ENCODE data around the gene SNX8.
"Not testable (repeated sequence)": the region's sequence is repeated elsewhere in the genome, so short reads cannot be mapped to it uniquely, and the experiment has no call there.

SNX8 gene

DNA sequence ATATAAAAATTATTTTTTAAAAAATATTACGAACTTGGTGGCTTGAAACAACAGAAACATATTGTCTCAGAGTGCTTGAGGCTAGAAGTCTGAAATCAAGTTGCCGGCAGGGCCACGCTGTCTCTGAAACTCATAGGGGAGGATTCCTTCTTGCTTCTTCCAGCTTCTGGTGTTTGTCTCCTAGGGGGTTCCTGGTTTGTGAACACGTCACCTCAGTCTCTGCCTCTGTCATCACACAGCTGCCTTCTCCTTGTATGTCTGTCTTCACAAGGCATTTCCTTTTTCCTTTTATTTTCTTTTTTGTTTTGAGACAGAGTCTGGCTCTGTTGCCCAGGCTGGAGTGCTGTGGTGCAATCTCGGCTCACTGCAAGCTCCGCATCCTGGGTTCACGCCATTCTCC lies 12.7 kb upstream of the SNX8 start:
- DNase-seq = no peak

DNA sequence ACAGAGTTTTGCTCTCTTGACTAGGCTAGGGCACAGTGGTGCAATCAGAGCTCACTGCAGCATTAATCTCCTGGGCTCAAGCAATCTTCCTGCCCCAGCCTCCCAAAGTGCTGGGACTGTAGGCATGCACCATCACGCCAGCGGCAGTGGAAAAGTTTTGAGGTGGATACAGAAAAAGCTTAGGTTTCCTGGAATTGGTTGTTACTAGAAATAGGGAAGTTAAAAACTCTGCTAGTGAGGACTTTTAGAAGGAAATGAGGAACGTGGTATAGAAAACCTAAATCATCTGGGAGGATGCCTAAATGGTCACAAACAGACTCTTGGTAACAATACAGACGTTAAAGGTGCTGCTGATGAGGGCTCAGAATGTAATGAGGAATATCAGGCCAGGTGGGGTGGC lies 10.9 kb upstream of the SNX8 start:
- DNase-seq = peak; percentile 10

DNA sequence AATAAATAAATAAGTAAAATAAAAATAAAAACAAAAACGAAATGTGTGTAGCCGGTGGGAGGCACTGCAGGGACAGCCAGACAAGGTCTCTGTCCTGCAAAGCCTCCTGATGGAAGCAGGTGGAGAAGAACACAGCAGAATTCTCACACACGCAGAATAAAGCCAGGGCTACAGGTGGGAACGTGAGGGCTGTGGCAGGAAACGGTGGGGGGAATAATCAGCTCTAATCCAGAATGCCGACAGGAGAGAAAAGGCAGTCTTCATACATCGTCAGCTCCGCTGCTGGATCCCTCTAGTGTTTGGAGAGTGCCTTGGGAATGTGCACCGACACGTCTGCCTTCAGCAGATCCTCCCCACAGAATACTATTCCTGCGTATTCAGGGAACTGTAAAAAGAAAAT lies 6.8 kb upstream of the SNX8 start:
- DNase-seq = no peak

DNA sequence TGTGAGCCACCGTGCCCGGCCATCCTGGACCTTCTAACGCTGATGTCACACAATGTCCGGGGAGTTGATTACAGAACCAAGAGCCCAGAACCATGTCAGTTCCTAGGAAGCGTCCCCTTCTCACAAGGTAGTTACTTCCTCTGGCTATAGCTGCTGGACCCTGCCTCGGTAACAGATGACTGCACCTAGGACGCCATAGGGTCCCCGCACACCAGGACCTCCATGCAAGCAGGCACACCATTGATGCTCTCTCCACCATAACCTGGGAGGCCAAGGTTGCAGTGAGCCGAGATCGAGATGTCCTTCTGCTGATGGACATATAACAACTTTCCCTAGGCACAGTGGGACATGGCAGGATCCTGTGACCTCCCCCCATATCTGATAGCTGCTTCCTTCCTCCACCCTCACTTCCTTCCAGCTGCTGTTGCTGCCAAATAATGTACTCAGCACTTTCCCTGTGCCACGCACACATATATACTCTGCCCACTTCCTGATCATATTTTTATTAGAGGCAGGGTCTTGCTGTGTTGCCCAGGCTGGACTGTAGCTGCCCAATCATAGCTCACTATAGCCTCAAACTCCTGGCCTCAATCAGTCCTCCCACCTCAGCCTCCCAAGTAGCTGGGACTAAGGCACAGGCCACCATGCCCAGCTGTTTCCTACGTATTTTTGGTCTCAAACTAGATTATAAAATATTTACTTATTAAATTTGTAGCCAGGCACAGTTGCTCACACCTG lies 3.5 kb upstream of the SNX8 start:
- DNase-seq = no peak

DNA sequence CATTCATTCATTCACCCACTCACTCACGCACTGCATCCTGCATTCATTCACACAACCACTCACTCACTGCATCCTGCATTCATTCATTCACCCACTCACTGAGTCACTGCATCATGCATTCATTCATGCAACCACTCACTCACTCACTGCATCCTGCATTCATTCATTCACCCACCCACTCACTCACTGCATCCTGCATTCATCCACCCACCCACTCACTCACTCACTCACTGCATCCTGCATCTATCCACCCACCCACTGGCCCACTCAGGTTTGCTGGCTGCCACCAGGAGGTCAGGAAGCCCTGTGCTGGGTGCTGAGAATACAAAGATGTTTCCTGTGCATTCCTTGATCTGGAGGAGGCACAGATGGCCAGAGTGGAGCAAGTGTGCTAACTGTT lies 2.3 kb upstream of the SNX8 start:
- no peak for DNase-seq

DNA sequence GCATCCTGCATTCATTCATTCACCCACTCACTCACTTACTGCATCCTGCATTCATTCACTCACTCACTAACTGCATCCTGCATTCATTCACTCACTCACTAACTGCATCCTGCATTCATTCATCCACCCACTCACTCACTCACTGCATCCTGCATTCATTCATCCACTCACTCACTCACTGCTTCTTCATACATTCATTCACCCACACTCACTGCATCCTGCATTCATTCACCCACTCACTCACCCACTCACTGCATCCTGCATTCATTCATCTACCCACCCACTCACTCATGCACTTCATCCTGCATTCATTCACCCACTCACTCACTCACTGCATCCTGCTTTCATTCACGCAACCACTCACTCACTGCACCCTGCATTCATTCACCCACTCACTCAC lies 1.5 kb upstream of the SNX8 start:
- DNase-seq = no peak

DNA sequence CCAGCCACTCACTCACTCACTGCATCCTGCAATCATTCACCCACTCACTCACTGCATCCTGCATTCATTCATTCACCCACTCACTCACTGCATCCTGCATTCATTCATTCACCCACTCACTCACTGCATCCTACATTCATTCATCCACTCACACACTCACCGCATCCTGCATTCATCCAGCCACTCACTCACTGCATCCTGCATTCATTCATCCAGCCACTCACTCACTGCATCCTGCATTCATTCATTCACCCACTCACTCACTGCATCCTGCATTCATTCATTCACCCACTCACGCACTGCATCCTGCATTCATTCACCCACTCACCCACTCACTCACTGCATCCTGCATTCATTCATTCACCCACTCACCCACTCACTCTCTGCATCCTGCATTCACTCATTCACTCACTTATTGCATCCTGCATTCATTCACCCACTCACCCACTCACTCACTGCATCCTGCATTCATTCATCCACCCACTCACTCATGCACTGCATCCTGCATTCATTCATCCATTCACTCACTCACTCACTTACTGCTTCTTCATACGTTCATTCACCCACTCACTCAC lies 802 bp upstream of the SNX8 start:
- DNase-seq = not testable (repeated sequence)

DNA sequence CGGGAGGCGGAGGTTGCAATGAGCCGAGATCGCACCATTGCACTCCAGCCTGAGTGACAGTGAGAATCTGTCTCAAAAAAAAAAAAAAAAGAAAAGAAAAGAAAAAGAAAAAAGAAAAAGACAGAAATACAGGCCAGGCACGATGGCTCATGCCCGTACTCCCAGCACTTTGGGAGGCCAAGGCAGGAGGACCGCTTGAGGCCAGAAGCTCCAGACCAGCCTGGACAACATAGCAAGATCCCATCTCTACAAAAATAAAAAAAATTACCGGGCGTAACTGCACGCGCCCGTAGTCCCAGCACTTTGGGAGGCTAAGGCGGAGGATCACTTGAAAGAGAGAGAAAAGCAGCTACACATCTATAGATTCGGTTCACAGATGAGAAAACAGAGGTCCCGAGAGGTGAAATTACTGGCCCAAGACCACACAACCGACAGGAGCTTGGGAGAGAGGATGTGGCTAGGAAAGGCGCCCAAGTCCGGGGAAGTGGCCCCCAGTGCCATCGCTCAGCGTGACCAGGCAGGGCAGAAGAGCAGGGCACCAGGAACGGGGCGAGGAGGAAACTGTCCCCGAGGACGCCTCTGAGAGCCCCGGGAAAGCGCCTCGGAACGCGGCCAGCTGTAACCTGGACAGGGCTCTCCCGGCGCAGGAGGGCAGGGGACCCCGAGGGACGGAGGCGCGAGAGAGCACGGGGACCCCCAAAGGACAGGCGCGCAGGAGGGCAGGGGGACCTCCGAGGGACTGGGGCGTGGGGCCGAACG lies 612 bp downstream of the SNX8 start:
- no peak for DNase-seq

DNA sequence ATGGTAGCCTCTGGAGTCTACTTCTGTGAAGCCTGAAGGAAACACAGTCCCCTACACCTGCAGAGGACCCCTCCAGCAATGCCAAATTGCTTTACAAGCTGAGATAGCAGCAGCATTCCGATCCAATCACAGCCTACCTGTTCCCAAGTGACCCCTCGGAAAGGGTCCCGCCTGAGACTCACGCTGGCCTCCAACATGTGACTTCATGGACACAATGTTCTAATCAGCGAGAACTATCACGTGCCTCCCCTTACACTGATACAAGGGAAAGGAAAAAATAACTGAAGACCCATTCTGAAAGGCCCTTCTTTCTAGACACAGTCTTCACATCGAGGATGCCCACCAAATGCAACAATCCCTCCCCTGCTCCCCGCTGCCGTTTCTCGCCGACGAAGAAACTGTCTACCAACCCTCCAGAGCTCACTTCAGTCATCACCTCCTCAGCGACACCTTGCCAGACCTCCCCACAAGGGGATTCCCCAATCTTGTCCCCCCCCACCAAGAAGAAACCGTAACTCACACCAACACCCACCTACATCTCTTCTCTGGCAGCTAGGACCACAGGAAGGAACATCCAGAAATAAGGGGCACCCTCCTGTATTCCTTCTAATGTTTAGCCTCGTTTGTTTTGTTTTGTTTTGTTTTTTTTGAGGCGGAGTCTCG lies 1.8 kb downstream of the SNX8 start:
- DNase-seq = no peak

DNA sequence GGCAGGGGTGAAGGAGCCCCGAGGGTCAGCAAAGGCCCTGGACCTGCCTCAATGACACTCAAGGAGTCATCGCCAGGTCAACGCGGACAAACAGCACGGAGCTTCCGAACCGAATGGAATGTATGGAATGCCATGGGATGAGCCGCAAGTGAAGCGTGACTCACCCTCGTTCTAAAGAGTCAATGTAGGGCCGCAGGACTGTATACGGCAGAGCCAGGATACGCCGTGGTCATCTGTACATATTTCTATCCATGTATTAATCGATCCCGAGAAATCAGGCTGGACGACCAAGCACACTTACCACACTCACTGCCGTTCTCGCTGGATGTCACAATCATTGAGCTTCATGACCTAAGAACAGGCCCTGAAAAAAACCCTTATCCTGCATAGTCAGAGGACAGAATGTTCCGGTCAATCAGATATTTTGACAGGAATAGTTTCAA lies 4.3 kb downstream of the SNX8 start:
- no peak for DNase-seq

DNA sequence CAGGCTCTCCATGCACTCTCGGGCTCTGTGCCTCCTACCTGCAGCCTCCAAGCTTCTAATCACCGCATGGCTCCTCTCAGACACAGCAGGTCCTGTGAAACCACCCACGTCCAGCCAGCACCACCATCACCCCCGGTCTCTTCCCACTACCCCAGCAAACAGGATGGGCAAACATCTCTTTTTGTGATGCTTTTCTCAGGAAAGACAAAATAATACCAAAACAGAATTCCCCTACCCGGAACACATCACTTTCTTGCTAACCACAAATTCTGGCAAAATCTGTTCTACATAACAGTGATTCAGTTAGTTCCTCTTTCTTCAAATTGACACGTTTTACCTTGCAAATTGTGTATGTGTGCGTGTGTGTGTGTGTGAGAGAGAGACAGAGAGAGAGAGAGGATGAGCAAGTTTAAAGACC lies 6.5 kb downstream of the SNX8 start:
- peak; percentile 7 for DNase-seq

DNA sequence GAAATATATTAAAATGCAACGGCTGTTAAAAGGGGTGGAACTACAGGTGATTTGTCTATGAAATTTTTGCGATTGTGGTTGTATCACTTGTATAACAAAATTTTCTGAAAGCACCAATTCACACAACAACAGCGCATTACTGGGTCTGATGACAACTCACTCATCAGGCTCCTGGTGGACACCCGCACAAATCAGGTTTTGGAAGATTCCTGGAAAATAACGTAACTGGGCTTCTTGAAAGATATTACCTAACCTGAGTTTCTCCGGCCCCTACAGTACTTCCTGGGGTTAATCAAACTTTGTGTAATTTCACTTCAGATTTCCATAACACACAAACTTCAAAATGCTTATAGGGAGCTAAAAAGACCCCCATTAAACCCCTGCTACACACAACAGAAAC lies 7.6 kb downstream of the SNX8 start:
- DNase-seq = no peak

DNA sequence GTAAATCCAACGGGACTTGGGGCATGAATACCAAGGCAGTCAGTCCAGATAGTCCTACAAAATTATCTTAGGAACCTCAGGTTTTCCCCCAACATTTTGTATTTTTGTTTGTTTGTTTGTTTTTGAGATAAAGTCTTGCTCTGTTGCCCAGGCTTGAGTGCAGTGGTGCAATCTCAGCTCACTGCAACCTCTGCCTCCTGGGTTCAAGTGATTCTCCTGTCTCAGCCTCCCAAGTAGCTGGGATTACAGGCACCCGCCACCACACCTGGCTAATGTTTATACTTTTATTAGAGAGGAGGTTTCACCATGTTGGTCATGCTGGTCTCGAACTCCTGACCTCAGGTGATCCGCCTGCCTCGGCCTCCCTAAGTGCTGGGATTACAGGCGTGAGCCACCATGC lies 9.0 kb downstream of the SNX8 start:
- DNase-seq = not testable (repeated sequence)

DNA sequence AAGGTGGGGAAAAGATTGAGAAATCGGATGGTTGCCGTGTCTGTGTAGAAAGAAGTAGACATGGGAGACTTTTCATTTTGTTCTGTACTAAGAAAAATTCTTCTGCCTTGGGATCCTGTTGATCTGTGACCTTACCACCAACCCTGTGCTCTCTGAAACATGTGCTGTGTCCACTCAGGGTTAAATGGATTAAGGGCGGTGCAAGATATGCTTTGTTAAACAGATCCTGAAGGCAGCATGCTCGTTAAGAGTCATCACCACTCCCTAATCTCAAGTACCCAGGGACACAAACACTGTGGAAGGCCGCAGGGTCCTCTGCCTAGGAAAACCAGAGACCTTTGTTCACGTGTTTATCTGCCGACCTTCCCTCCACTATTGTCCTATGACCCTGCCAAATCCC lies 10.7 kb downstream of the SNX8 start:
- not testable (repeated sequence) for DNase-seq

DNA sequence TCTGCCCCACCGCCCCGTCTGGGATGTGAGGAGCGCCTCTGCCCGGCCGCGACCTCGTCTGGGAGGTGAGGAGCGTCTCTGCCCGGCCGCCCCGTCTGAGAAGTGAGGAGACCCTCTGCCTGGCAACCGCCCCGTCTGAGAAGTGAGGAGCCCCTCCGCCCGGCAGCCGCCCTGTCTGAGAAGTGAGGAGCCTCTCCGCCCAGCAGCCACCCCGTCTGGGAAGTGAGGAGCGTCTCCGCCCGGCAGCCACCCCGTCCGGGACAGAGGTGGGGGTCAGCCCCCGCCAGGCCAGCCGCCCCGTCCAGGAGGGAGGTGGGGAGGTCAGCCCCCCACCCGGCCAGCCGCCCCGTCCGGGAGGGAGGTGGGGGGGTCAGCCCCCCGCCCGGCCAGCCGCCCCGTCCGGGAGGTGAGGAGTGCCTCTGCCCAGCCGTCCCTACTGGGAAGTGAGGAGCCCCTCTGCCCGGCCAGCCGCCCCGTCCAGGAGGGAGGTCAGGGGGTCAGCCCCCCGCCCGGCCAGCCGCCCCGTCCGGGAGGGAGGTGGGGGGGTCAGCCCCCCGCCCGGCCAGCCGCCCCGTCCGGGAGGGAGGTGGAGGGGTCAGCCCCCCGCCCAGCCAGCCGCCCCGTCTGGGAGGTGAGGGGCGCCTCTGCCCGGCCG lies 11.4 kb downstream of the SNX8 start:
- not testable (repeated sequence) for DNase-seq

DNA sequence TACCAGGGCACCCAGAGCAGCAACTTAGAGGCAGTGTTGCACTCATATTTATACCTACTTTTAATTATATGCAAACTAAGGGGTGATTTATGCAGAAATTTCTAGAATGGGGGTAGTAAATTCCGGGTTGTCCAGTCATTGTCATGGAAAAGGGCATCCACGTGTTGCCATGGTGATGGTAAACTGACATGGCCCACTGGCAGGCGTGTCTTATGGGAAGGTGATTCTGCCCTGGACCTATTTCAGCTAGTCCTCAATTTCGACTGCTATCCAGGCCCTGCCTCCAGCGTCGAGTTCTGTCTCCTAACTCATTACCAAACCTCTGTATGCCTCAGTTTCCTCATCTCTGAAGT lies 12.8 kb downstream of the SNX8 start:
- no peak for DNase-seq

DNA sequence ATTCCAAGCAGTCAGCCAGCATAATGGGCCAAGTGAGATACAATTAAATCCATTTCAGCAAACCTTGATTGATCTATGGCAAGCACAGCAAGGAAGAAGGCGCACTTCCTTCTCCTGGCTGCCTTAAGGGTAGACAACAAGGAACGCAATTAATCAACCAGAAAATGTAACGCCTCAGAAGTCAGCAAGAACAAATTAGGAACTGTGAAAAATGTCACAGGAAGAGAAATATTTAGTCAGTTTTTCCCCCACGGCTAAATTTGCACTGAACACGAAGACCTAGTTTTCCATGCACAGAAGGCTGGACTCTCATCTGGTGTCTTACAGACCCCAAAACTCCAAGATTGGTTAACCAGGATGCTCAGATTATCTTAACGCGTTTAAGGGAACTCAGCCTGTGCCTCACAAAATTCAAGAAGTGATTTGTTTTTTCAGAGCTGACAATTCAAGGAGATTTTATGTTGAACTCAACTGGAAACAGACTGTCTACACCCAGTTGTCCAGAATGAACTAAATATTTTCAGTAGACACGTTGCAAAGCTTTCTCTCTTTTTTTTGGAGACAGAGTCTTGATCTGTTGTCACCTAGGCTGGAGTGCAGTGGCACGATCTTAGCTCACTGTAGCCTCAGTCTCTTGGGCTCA lies 14.2 kb downstream of the SNX8 start:
- DNase-seq = no peak

DNA sequence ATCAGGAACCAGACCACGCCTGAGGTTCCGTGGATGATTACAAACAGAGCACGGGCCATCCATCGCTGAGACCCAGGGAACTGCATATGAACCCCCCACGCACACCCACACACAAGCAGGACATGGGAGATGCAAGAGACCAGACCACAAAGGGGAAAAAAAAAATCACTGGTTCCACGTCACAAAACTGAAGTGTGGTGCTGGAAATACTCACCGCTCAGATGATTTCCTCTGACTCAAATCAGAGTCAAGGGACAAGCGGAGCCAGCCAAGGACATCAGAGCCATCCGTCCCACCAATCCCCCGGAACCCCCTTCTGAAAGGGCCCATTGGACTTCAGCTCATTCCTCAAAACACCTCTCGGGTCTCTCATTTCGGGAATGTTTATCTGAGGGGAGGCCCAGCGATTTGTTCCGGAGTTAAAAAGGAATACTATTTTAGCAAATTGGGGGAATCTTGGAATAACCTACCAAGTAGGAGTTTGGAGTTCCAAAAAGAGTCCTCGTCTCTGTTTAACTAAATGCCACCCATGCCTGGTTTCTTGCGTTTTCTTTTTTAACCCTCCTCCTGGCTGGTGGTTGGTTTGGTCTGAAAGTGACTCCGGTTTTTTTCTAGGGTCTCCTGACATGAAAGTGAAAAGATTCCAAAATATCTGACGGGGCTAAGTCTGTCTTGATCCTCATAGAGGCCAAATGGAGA lies 15.0 kb downstream of the SNX8 start:
- DNase-seq = no peak

DNA sequence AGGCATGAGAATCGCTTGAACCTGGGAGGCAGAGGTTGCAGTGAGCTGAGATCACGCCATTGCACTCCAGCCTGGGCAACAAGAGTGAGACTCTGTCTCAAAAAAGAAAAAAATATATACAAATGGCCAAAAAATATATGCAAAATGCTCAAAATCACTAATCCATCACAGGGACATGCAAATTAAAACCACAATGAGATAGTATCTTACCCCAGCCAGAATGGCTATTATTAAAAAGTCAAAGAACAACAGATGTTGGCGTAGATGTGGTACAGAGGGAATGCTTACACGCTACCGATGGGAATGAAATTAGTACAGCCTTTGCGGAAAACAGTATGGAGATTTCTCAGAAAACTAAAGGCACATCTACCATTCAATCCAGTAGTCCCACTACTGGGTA lies 17.4 kb downstream of the SNX8 start:
- no peak for DNase-seq

DNA sequence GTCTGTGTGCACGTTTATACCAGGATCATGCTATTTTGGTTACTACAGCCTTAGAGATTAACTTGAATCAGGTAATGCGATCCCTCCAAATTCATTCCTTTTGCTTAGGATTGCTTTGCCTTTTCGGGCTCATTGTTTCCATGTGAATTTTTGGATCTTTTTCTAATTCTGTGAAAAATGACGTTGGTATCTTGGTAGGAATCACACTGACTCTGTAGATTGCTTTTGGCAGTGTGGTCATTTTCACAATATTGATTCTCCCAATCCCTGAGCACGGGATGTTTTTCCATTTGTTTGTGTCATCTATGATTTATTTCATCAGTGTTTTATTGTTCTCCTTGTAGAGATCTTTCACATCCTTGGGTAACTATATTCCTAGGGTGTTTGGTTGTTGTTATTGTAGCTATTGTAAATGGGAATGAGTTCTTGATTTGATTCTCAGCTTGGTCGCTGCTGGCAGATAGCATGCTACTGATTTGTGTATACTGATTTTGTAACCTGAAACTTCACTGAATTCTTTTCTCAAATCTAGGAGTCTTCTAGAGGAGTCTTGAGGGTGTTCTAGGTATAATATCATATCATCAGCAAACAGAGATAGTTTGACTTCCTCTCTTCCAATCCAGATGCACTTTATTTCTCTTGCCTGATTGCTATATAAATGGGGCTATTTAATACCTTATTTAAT lies 18.2 kb downstream of the SNX8 start:
- no peak for DNase-seq

DNA sequence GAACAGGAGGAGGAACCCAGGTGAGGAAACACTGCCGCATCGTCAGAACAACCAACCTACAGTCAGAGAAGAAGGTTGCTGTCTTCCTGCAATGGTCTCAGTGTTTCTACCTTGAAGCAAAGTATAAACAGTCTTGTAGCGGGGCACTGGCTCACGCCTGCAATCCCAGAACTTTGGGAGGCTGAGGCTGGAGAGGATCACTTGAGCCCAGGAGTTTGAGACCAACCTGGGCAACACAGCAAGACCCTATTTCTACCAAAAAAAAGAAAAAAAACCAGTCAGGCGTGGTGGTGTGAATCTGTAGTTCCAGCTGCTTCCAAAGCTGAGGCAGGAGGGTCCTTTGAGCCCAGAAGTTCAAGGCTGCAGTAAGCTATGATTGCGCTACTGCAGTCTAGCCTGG lies 23.4 kb downstream of the SNX8 start:
- DNase-seq = no peak
